Adipose tissue (tissue), 3 donors: ENCODE results near the gene FHIP1B. TPM values are rescaled to one million over a fixed set of nuclear protein-coding genes. Genes with fewer than 3 reads are reported as not detected.

Source experiments
- polyA plus RNA-seq, 3 donors: library from polyadenylated mRNA; stranded (reverse); fragments of 200-250 nt; gene quantifications; one replicate each; pipeline ENCODE4 v1.2.3, GENCODE V29; 2013
- donor health status: healthy with polysubstance abuse.
- donor health status: Bipolar disorder and iron deficiency.
- donor health status: healthy.

Gene FHIP1B
- polyA plus RNA-seq, 3 donors: 23.7 to 35.4 (median 27.4) TPM

Other genes with a start within 250 kb of the FHIP1B start
- gene OR52L1, start 247.7 kb downstream of the FHIP1B start, polyA plus RNA-seq: not detected
- gene OR56A4, start 227.7 kb downstream of the FHIP1B start, polyA plus RNA-seq: not detected
- gene OR56A1, start 203.9 kb downstream of the FHIP1B start, polyA plus RNA-seq: not detected
- gene OR56B4, start 127.0 kb downstream of the FHIP1B start, polyA plus RNA-seq: not detected
- gene OR52B2, start 64.3 kb downstream of the FHIP1B start, polyA plus RNA-seq: not detected
- gene OR52W1, start 35.4 kb downstream of the FHIP1B start, polyA plus RNA-seq: not detected
- gene C11orf42, start 29.1 kb downstream of the FHIP1B start, polyA plus RNA-seq: not detected
- under 1 TPM; 0.13 to 0.56 (median 0.18) TPM for gene CNGA4, start 4.5 kb upstream of the FHIP1B start, polyA plus RNA-seq
- 1 to 10 TPM in 2 of 3 donors, under 1 TPM in 1; 0.22 to 3.8 (median 2.5) TPM for gene CCKBR, start 25.2 kb upstream of the FHIP1B start, polyA plus RNA-seq
- gene CAVIN3, start 85.9 kb upstream of the FHIP1B start, polyA plus RNA-seq: 10 to 100 TPM; 19.8 to 94.6 (median 78.6) TPM
- 10 to 100 TPM; 17.8 to 24.5 (median 19.9) TPM for gene SMPD1, start 155.8 kb upstream of the FHIP1B start, polyA plus RNA-seq
- gene APBB1, start 184.5 kb upstream of the FHIP1B start, polyA plus RNA-seq: 10 to 100 TPM; 15.9 to 23.4 (median 23.0) TPM
- gene HPX, start 206.4 kb upstream of the FHIP1B start, polyA plus RNA-seq: under 1 TPM in 2 of 3 donors, not detected in 1; 0.45 to 0.54 TPM
- 10 to 100 TPM; 11.5 to 16.6 (median 12.8) TPM for gene TRIM3, start 239.3 kb upstream of the FHIP1B start, polyA plus RNA-seq
- 10 to 100 TPM; 29.6 to 38.4 (median 33.5) TPM for gene ARFIP2, start 246.7 kb upstream of the FHIP1B start, polyA plus RNA-seq
- 10 to 100 TPM; 15.6 to 27.1 (median 25.8) TPM for gene TIMM10B, start 246.9 kb upstream of the FHIP1B start, polyA plus RNA-seq